NCI-H2196 treated with DMSO at 0.1 percent for 48 hours (cell line): ENCODE results near the gene CRISP2.

Experiments used
- DNase-seq: peaks from one replicate; lab custom pipeline; 2025; ENCODE audit not compliant: unreplicated experiment; lab: John Stamatoyannopoulos, UW

CRISP2 gene

DNA sequence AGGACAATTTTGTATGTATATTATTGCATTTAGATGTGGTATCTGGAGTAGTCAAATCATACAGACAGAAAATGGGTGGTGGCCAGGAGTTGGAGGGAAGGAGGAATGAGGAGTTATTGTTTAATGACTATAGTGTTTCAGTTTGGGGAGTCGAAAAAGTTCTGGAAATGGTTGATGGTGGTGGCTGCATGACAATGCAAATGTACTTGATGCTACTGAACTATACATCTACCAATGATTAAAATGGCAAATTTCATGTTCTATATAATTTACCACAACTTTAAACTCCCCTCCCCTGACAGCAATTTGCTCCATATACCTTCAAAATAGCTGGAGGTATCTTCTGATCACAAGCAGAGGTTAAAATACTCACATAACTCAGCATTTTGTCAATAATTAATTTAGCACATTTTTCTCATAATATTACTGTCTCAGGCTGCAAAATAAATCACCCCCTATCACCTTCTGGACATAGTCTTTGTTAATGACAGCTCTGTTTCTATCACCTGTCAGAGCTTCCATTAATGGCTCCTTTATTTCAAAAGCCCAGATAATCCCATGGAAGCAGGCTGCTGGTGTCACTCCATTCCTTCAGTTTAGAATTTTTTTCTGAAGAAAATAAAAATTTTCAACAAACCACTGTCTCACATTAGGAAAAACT, 51.0 kb downstream of the CRISP2 start:
- no peak for DNase-seq

- no peak for DNase-seq
Measured at GRCh38 chr6:49653942-49654341, 59.4 kb downstream of the CRISP2 start.

DNA sequence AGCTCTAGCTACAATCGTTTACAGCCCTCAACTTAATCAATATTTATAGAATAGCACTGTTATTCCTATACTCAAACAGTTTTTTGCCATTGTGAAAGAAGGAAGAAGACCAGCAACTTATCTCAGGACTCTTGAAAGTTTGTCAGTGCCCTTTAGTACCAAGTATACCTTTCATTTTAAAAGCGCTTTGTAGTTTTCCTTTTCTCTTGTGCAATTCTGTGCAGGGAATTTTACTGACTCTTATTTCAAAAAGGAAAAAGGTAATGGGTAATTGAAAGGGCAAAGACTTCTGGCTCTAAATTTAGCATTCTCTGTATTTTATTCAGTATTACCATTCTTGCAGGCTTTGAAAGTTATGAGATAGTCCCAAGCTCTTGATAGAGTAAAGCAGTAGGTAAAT, 59.9 kb downstream of the CRISP2 start:
- DNase-seq, result no peak

DNA sequence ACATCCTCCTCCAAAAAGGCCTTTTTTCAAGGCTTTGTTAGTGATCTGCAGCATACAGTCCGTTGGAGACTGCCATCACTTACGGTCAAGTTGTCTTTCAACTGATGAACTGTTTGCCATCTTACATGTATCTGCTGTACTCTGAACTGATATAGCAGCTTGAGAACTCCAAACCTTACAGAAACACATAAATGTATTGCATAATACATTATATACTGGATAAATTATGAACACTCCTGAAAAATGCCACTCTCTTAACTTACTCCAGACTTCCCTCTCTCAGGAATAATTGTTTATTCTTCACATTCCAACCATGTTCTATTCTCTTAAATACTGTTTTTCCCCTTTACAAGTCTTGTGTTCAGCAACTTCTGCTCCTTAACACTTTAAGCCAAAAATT, 62.1 kb downstream of the CRISP2 start:
- DNase-seq, result no peak

DNA sequence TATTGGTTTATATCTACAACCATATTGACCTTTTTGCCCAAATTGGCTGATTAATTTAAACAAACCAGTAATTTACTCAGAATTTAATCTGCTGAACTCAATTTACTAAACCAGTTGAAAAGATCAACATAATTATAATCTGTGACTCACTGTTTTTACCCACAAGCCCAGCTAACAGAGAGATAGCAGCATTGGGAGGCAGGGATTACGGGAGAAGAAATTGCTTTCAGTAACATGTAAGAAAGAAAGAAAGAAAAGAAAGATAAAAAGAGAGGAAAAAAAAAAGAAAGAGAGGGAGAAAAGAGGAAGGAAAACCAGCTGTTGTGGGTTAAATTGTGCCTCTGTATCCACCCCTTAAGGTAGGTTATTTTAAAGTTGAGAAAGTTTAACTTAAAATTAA, 63.4 kb downstream of the CRISP2 start:
- DNase-seq, result no peak

- no peak for DNase-seq
Measured at GRCh38 chr6:49648036-49648435, 65.3 kb downstream of the CRISP2 start.

DNA sequence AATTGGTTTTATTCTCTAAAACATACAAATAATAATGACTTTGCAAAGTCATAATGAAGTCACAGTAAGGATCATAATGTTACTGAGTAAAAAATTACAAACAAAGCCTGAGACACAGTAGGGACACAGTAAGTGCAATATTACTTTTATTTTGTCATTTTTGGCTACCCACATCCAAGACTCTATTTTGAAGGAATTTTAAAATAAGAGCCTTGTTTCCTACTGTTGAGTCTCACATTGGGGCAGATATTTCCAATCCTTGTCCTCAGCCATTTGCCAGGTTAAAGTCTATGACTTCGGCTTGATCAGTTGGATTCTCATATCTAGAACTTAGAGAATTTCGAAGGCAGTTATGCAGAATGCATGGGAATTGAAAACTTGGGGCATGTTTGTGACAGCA, 65.9 kb downstream of the CRISP2 start:
- no peak for DNase-seq

- no peak for DNase-seq
Measured at GRCh38 chr6:49646942-49647341, 66.4 kb downstream of the CRISP2 start.

GRCh38 chr6:49646130-49646824, 67.1 kb downstream of the CRISP2 start:
- DNase-seq, result no peak

DNA sequence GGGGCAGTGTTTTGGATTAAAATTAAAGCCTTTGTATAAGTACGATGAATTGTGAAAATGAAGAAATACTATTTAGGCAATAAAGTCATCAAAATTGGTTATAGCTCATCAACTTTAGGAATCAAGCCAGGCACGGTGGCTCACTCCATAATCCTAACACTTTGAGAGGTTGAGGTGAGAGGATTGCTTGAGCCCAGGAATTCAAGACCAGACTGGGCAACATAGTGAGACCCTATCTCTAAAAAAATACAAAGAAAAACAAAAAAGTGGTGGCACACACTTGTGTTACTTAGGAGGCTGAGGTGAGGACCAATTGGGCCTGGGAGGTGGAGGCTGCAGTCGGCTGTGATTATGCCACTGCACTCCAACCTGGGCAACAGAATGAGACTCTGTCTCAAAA, 68.2 kb downstream of the CRISP2 start:
- no peak for DNase-seq
